MV-4-11 (cell line): ENCODE measurements around the gene TEX264.

ENCODE experiments used
- DNase-seq: peaks from one replicate; lab custom pipeline; 2025; lab: John Stamatoyannopoulos, UW

The TEX264 gene

DNA sequence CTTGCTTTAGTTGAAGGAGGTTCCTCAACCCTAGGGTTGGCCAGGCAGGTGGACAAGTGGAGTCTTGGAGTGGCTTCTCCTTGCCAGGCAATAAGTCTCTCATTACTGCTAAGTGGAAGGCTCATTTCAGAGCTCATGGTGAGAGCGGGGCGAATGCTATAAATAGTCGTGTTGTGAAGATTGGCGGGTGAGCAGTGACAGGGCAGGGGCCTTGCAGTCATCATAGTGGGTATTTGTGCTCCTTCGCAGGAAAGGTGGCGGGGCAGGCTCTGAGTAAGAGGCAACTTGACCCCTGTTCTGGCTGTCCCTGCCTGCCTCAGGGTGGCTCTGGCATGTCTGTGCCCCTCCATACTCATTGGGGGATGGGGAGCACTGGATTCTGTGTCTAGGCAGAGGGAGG, 27.2 kb downstream of the TEX264 start:
- no peak for DNase-seq

DNA sequence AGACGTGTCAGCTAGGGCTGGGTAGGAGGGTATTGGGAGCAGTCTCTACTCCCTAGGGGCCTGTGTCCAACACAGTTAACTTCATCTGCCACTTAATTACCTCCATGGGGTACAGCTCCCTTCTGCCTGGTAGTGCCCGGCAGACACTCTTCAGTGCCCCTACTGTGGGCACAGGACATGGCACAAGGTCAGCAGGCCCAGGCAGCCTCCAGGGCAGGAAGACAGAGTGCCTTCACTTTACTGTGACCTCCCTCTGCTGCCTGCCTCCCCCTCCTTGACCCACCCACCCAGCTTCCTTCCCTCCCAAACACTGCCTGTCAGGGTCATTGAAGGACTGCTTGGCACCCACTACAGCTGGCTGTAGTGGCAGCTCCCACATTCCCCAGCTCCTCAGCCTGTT, 29.4 kb downstream of the TEX264 start:
- no peak for DNase-seq

DNA sequence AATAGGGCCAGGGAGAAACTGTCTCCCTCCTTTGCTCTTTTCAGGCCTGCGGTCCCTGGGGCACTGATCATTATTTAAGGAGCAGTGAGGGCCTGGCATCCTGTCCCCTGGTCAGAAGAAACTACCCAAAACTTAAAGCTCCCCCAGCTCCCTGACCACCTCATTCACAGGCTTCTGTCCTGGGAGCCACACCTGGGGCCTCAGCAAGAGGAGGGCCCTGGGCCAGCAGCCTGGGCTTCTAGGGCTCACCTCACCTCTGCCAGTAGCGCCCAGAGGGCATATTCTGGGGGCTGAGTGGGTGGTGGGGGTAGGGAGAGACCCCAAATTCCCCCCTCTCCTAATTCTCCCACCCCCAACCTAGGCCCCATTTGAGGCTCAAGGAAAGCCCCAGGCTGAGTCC, 31.1 kb downstream of the TEX264 start:
- DNase-seq: no peak

- no peak for DNase-seq
These were observed 32.2 kb downstream of the TEX264 start for GRCh38 chr3:51703068-51703760.

DNA sequence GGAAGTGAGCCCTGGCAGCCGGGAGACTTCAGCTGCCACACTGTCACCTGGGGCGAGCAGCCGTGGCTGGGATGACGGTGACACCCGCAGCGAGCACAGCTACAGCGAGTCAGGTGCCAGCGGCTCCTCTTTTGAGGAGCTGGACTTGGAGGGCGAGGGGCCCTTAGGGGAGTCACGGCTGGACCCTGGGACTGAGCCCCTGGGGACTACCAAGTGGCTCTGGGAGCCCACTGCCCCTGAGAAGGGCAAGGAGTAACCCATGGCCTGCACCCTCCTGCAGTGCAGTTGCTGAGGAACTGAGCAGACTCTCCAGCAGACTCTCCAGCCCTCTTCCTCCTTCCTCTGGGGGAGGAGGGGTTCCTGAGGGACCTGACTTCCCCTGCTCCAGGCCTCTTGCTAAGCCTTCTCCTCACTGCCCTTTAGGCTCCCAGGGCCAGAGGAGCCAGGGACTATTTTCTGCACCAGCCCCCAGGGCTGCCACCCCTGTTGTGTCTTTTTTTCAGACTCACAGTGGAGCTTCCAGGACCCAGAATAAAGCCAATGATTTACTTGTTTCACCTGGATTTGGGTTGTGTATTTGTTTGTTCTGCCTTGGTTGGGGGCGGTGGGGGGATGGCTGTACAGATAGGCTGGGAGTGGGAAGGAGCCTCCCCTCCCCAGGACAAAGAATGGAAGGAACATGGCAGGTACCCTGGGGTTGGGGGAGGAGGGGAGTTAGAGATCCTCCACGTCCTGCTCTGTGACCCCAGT, 32.9 kb downstream of the TEX264 start:
- DNase-seq: no peak

- DNase-seq: no peak
These were observed 33.5 kb downstream of the TEX264 start for GRCh38 chr3:51704511-51704950.

DNA sequence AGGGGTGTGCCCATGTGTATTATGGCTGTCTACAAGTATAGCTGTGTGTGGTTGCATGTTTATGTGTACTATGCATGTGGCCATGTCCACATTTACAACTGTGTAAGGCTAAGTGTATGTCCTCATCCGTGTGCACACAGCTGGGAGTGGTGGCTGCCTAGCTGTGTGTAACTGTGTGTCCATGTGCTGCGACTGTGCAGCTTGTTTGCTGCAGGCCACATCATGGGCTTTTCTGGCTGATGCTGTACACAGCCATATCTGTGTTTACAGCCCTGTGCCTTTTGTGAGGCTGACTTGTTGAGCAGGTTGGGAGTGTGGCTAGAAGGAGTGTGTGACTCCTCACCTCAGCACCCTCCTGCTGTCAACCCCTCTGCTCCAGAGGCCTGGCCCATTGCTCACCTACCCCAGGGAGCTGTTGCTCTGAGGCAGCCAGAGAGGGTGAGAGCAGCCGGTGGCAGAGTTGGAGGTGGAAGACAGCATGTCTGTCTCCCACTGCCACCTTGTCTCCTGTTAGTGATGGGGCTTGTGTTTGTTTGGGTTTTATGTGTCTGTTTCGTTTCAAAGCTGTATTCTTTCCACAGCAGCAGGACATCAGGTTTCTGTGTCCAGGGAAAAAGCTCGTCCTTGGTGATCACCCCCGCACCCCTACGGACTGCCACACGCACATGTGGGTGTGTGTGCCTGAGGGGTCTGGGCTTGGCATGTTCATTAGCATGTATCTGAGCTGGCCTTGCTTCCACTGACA, 34.4 kb downstream of the TEX264 start:
- DNase-seq: no peak

DNA sequence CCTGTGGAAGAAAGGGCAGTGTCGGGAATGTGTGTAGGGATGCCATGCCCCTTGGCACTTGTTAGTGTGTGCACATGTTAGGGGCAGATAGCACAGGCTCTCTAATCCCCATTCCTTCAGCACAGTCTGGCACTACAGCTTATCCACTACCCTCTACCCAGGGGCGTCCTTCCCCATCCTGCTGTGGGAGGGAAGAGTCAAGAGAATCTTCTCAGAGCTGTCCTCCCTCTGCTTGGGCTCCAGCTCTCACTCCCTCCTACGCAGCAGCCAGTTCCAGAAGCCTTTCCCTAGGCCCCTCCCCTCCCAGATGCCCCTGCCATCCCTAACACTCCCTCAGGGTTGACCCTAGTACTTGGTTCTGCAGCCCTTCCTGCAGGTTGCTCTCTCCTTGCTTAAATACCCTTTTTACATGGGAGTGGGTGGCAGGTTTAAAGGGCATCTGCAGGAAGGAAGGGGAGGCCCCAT, 35.0 kb downstream of the TEX264 start:
- DNase-seq: no peak

DNA sequence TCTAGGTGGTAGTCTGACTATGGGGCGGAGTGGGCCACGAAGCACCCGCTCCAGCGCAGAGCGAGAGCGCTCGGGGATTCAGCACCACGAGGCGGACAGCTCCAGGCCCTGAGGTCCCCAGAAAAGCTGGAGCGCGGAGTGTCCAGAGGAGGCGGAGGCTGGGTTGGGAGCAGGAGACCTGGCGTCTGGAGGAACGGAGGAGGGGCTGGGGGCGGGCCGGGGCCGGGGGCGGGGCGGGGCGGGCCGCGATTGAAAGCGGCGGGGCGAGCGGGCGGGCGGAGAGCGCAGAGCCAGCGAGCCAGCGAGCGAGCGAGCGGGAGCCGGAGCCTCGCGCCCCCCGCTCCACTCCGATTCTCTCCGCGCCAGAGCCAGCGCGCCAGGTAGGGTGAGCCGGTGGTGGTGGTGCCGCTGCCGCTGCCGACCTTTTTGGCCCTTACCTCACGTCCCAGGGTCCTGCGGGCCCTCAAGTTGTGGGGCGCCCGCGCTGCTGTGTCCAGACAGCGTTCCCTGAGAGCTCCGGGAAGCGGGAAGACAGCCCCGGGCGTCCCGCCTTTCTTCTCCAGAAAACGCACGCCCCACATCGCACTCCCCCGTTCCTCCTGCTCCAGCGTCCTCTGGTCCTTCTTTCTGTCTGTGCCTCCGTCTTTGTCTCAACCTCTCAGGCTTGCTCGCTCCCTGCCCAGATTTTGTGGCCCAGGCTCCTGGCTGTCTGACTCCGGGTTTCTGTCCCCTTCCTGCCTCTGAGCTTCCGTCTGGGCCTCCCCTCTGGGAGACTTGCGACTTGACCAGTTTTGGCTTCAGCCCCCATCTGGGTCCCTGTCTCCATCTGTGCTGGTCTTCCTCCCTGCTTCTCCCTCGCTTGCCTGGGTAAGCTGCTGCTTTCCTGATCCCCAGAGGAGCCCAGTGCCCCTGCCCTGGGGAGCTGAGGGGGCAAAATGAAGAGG, 36.0 kb downstream of the TEX264 start, which contains the start of gene GRM2:
TSS of gene GRM2 (plus strand) at position 281 of the 944 bp plus-strand sequence. CDS start 1,916 bp downstream, outside the sequence.
- DNase-seq: no peak

GRCh38 chr3:51708216-51708845, 37.3 kb downstream of the TEX264 start:
- no peak for DNase-seq

- DNase-seq: no peak
These were observed 38.0 kb downstream of the TEX264 start for GRCh38 chr3:51709004-51709420.

- DNase-seq: no peak
These were observed 38.6 kb downstream of the TEX264 start for GRCh38 chr3:51709675-51710074.

GRCh38 chr3:51710631-51711351, 39.7 kb downstream of the TEX264 start:
- no peak for DNase-seq

GRCh38 chr3:51711352-51712037, 40.4 kb downstream of the TEX264 start:
- DNase-seq: no peak

GRCh38 chr3:51712038-51712420, 41.0 kb downstream of the TEX264 start:
- DNase-seq: no peak

DNA sequence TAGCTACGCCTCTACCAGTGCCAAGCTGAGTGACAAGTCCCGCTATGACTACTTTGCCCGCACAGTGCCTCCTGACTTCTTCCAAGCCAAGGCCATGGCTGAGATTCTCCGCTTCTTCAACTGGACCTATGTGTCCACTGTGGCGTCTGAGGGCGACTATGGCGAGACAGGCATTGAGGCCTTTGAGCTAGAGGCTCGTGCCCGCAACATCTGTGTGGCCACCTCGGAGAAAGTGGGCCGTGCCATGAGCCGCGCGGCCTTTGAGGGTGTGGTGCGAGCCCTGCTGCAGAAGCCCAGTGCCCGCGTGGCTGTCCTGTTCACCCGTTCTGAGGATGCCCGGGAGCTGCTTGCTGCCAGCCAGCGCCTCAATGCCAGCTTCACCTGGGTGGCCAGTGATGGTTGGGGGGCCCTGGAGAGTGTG, 41.5 kb downstream of the TEX264 start:
- DNase-seq: no peak

- no peak for DNase-seq
These were observed 41.9 kb downstream of the TEX264 start for GRCh38 chr3:51712963-51713362.

GRCh38 chr3:51715231-51715976, 44.4 kb downstream of the TEX264 start:
- DNase-seq: no peak

- DNase-seq: no peak
These were observed 44.9 kb downstream of the TEX264 start for GRCh38 chr3:51715977-51716294.
